Ovary (tissue), 9 donors: ENCODE measurements around the gene TNFSF11. TPM values are rescaled to one million over a fixed set of nuclear protein-coding genes. Genes with fewer than 3 reads are reported as not detected.
A peak's percentile ranks its signal among the peaks of the same experiment; 100 is the strongest.

Experiments
- DNase-seq, 5 donors: peaks; one replicate each; pipeline ENCODE4 v3.0.0-alpha.2; 2019 to 2020
- H3K27ac ChIP-seq, 2 donors: fragments of 200-600 bp; one replicate each; pipeline versions ENCODE4 v1.5.1 to v1.8.0; 2019 to 2022
- H3K27me3 ChIP-seq: fragments of 200-600 bp; one replicate; pipeline ENCODE4 v1.8.0; 2022
- H3K36me3 ChIP-seq: fragments of 200-600 bp; sonication (generic); one replicate; pipeline ENCODE4 v1.5.1; 2019
- H3K4me1 ChIP-seq: one replicate; pipeline ENCODE4 v1.8.1; 2013; ENCODE audit warnings: mild to moderate bottlenecking, moderate library complexity; ENCODE audit not compliant: insufficient read depth
- H3K4me3 ChIP-seq: fragments of 200-600 bp; sonication (generic); one replicate; pipeline ENCODE4 v1.5.1; 2017
- H3K9me3 ChIP-seq, 2 donors: fragments of 200-600 bp in 1 of 2; sonication (generic) in 1 of 2; one replicate each; pipeline versions ENCODE4 v1.5.1 to v1.8.1; 2013 to 2019; ENCODE audit warnings: mild to moderate bottlenecking in 1 of 2, moderate library complexity in 1 of 2
- CTCF ChIP-seq, 3 donors: fragments of 450-650 bp in 2 of 3; fragments of 200-600 bp in 1 of 3; IDR thresholded peaks; one replicate each; pipeline versions ENCODE4 v1.5.1 to v1.8.0; 2016 to 2022; ENCODE audit warnings: antibody characterized with exemption in 3 of 3, mild to moderate bottlenecking in 1 of 3
- EP300 ChIP-seq: sonication (generic); formaldehyde crosslinking; IDR thresholded peaks from one replicate; pipeline ENCODE4 v1.6.1; 2017; ENCODE audit warnings: antibody characterized with exemption
- POLR2A ChIP-seq: fragments of 450-650 bp; IDR thresholded peaks from one replicate; pipeline ENCODE4 v1.6.1; 2017; ENCODE audit warnings: antibody characterized with exemption, mild to moderate bottlenecking, moderate library complexity
- WGBS, 3 donors: extraction: QIAGEN DNeasy Blood & Tissue Kit in 1 of 3; methylation state at CpG; one replicate each; pipeline versions ENCODE4 v1.1.5 to v1.1.7; 2013 to 2017; 5-methylcytosine and 5-hydroxymethylcytosine counted together
- intact Hi-C, 4 donors: fragments of 100-400 bp; cut with DNase I; formaldehyde crosslinking; loops; one replicate each; pipeline versions ENCODE4 v1.11.0 to v1.15.1; 2022 to 2023
- polyA plus RNA-seq, 2 donors: library from polyadenylated mRNA; stranded (reverse); fragments of 200-250 nt in 1 of 2; fragments of 350-450 nt in 1 of 2; fragmentation: Illumina TruSeq in 1 of 2; extraction: RNeasy Lipid Tissue Mini Kit (QIAGEN cat#74804) in 1 of 2; gene quantifications; one replicate each; pipeline ENCODE4 v1.2.3, GENCODE V29; 2013 to 2014
- total RNA-seq, 7 donors: library from RNA; depleted of rRNA in 2 of 7; stranded (reverse); fragments of >200 nt in 2 of 7; fragmentation: NEBNext Ultra II Directional in 3 of 7; extraction: Animal tissue kit (Norgen Biotek cat#: 25700) in 3 of 7; gene quantifications; one replicate each; pipeline versions ENCODE4 v1.1.0 to v1.2.4, GENCODE V29; 2016 to 2023
- donor health status: DM: no; HTN: no; CAD: no; lungs with moderate emphysema.
- donor health status: DM: no; HTN: no; CAD: no.
- donor health status: Bipolar disorder and iron deficiency.
- donor health status: DM: yes; HTN: yes; CAD: no.
- donor health status: DM: no; HTN: no; CAD: no.
- donor health status: DM: yes; HTN: yes; CAD: no.

The TNFSF11 gene
- total and polyA plus RNA-seq, 9 donors, result 0.13 TPM; not detected in 8

- H3K9me3 ChIP-seq, result no peaks in the 10 kb centered on the region
- no peak overlapping the region for H3K27ac ChIP-seq
- intact Hi-C loops, result loop anchor here in 1 of 4 donors (5.0 kb wide), 1 partner anchor 1214 kb away; no protein-coding TSS in a partner anchor
- WGBS, 3 donors, result 78 to 81% (median 79%) methylated on average over 8 of the region's 8 CpGs
- no peak overlapping the region for H3K4me3 ChIP-seq
- no peak for DNase-seq
- H3K36me3 ChIP-seq, result no peaks in the 10 kb centered on the region
- H3K27me3 ChIP-seq, result no peaks in the 10 kb centered on the region
- H3K4me1 ChIP-seq, result no peaks in the 10 kb centered on the region
- TF ChIP-seq EP300 (no peak), POLR2A (no peak), CTCF (IDR thresholded peaks at IDR 0.05) (no peak)
Observed at GRCh38 chr13:42592915-42593900, 19.3 kb downstream of the TNFSF11 start.

- no peaks in the 10 kb centered on the region for H3K4me1 ChIP-seq
- intact Hi-C loops, result loop anchor here in 1 of 4 donors (5.0 kb wide), 1 partner anchor 1213 kb away; no protein-coding TSS in a partner anchor
- peak; percentile 52 to 61 (median 53) for TF ChIP-seq CTCF (IDR thresholded peaks at IDR 0.05)
- no peak for TF ChIP-seq EP300
- no peak for TF ChIP-seq POLR2A
- H3K27me3 ChIP-seq, result no peaks in the 10 kb centered on the region
- no peaks in the 10 kb centered on the region for H3K9me3 ChIP-seq
- H3K27ac ChIP-seq, result no peak overlapping the region
- 5 to 12% (median 7%) methylated on average over 7 of the region's 7 CpGs for WGBS, 3 donors
- no peaks in the 10 kb centered on the region for H3K36me3 ChIP-seq
- peak; percentile 30 to 64 (median 36) for DNase-seq
- H3K4me3 ChIP-seq, result no peak overlapping the region
Observed at GRCh38 chr13:42594481-42595252, 20.7 kb downstream of the TNFSF11 start.

GRCh38 chr13:42595253-42595571, 21.3 kb downstream of the TNFSF11 start:
- intact Hi-C loops, result no loop called here
- whole genome bisulfite sequencing, 3 donors, result 74 to 85% (median 80%) methylated on average over 4 of the region's 4 CpGs

More at GRCh38 chr13:42595253-42595571, 21.3 kb downstream of the TNFSF11 start:
- no peaks in the 10 kb centered on the region for H3K9me3 ChIP-seq
- DNase-seq, result no peak
- no peaks in the 10 kb centered on the region for H3K27me3 ChIP-seq
- H3K27ac ChIP-seq, result no peak overlapping the region
- TF ChIP-seq POLR2A (no peak), EP300 (no peak), CTCF (IDR thresholded peaks at IDR 0.05) (no peak)
- no peaks in the 10 kb centered on the region for H3K4me1 ChIP-seq
- no peaks in the 10 kb centered on the region for H3K36me3 ChIP-seq
- no peak overlapping the region for H3K4me3 ChIP-seq
